GM12872 (cell line): Measurements from ENCODE around the gene C1QTNF6.

ENCODE experiments used
- CTCF ChIP-seq: IDR thresholded peaks from 3 replicates; pipeline ENCODE4 v1.5.1; 2011; ENCODE audit warnings: low read depth, mild to moderate bottlenecking, low read length, moderate library complexity; ENCODE audit not compliant: insufficient read depth

The C1QTNF6 gene

GRCh38 chr22:37173709-37174108 lies 14.3 kb downstream of the C1QTNF6 start:
- no peak for TF ChIP-seq CTCF

- no peak for TF ChIP-seq CTCF
Measured at GRCh38 chr22:37172266-37173245, 15.5 kb downstream of the C1QTNF6 start.

GRCh38 chr22:37171662-37172061 lies 16.4 kb downstream of the C1QTNF6 start:
- TF ChIP-seq CTCF = no peak

GRCh38 chr22:37169947-37170688 lies 17.9 kb downstream of the C1QTNF6 start:
- TF ChIP-seq CTCF = no peak

GRCh38 chr22:37169406-37169805 lies 18.6 kb downstream of the C1QTNF6 start:
- no peak for TF ChIP-seq CTCF

- TF ChIP-seq CTCF = no peak
Measured at GRCh38 chr22:37167981-37168647, 19.9 kb downstream of the C1QTNF6 start.
